Gastrocnemius medialis (tissue), 4 donors: ENCODE results near the gene POLE. TPM values are rescaled to one million over a fixed set of nuclear protein-coding genes. Genes with fewer than 3 reads are reported as not detected.

Experiments
- ATAC-seq, 2 donors: fragments of 150-250 bp; one replicate each; pipeline ENCODE4 v1.9.1; 2016
- DNase-seq, 2 donors: peaks; one replicate each; pipeline ENCODE4 v3.0.0-alpha.2; 2019
- H3K27ac ChIP-seq, 4 donors: fragments of 200-600 bp; sonication (generic); 1 replicate in 1 of 4; 2 replicates in 3 of 4; pipeline ENCODE4 v1.5.1; 2016 to 2018; ENCODE audit warnings: mild to moderate bottlenecking in 2 of 4, moderate library complexity in 1 of 4
- H3K27me3 ChIP-seq, 3 donors: fragments of 200-600 bp; sonication (generic) in 2 of 3; 1 replicate in 1 of 3; 2 replicates in 2 of 3; pipeline versions ENCODE4 v1.5.1 to v1.6.0; 2016 to 2019; ENCODE audit warnings: mild to moderate bottlenecking in 1 of 3, moderate library complexity in 1 of 3
- H3K36me3 ChIP-seq, 2 donors: fragments of 200-600 bp; sonication (generic) in 1 of 2; one replicate each; pipeline ENCODE4 v1.5.1; 2017 to 2018
- H3K4me1 ChIP-seq, 2 donors: fragments of 200-600 bp; sonication (generic) in 1 of 2; one replicate each; pipeline ENCODE4 v1.5.1; 2016 to 2017; ENCODE audit warnings: mild to moderate bottlenecking in 2 of 2
- H3K4me3 ChIP-seq, 4 donors: fragments of 200-600 bp; sonication (generic) in 3 of 4; 1 replicate in 1 of 4; 2 replicates in 3 of 4; pipeline ENCODE4 v1.5.1; 2016 to 2019; ENCODE audit warnings: mild to moderate bottlenecking in 2 of 4
- H3K9me3 ChIP-seq, 3 donors: fragments of 200-600 bp; sonication (generic) in 2 of 3; 1 replicate in 1 of 3; 2 replicates in 2 of 3; pipeline ENCODE4 v1.5.1; 2016 to 2019
- POLR2A ChIP-seq, 2 donors: fragments of 450-650 bp; IDR thresholded peaks; one replicate each; pipeline ENCODE4 v1.6.1; 2017; ENCODE audit warnings: antibody characterized with exemption in 2 of 2, mild to moderate bottlenecking in 2 of 2, moderate library complexity in 2 of 2
- in situ Hi-C, 4 donors: fragments of 200-750 bp; cut with MboI; loops; one replicate each; pipeline versions ENCODE4 v1.15.0 to v1.8.0; 2017; ENCODE audit warnings: low sequenced_read_pairs in 4 of 4
- intact Hi-C: fragments of 100-400 bp; cut with DNase I; formaldehyde crosslinking; loops from one replicate; pipeline ENCODE4 v1.15.1; 2023; ENCODE audit warnings: low total_unique reads
- total RNA-seq, 4 donors: library from RNA; depleted of rRNA; stranded (reverse); fragments of >200 nt; gene quantifications; one replicate each; pipeline versions ENCODE4 v1.1.0 to v1.2.3, GENCODE V29; 2016
- TF ChIP-seq, protein P1 (sequence below), 5 experiments: fragments of 450-650 bp in 3 of 5; fragments of 200-600 bp in 2 of 5; sonication (generic) in 2 of 5; IDR thresholded peaks in 4 of 5; conservative IDR thresholded peaks in 1 of 5; 1 replicate in 4 of 5; 2 replicates in 1 of 5; pipeline ENCODE4 v1.5.1; 2016 to 2019; ENCODE audit warnings: antibody characterized with exemption in 5 of 5, mild to moderate bottlenecking in 3 of 5, moderate library complexity in 3 of 5

Gene POLE
- total RNA-seq, 4 donors from 2014 or later = 7.1 to 18.7 (median 11.1) TPM

GRCh38 chr12:132728502-132728901 is 41.4 kb upstream of the POLE start:
- TF ChIP-seq, protein P1, sequence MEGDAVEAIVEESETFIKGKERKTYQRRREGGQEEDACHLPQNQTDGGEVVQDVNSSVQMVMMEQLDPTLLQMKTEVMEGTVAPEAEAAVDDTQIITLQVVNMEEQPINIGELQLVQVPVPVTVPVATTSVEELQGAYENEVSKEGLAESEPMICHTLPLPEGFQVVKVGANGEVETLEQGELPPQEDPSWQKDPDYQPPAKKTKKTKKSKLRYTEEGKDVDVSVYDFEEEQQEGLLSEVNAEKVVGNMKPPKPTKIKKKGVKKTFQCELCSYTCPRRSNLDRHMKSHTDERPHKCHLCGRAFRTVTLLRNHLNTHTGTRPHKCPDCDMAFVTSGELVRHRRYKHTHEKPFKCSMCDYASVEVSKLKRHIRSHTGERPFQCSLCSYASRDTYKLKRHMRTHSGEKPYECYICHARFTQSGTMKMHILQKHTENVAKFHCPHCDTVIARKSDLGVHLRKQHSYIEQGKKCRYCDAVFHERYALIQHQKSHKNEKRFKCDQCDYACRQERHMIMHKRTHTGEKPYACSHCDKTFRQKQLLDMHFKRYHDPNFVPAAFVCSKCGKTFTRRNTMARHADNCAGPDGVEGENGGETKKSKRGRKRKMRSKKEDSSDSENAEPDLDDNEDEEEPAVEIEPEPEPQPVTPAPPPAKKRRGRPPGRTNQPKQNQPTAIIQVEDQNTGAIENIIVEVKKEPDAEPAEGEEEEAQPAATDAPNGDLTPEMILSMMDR (IDR thresholded peaks at IDR 0.05 in 4 of 5, conservative IDR thresholded peaks at IDR 0.05 in 1 of 5) = no peak
- TF ChIP-seq POLR2A (IDR thresholded peaks at IDR 0.05) = no peak
- DNase-seq = no peak
- Histone ChIP-seq H3K4me1 (no peaks in the 10 kb centered on the region), H3K27ac (no peak overlapping the region), H3K4me3 (no peak overlapping the region), H3K9me3 (no peaks in the 10 kb centered on the region), H3K27me3 (no peaks in the 10 kb centered on the region), H3K36me3 (peaks cover 0 to 79% of the 10 kb centered on the region in 2 donors)
- in situ Hi-C loops (no loop called here), intact Hi-C loops (no loop called here)
- ATAC-seq = no peak

- Histone ChIP-seq H3K36me3 (peaks cover 0 to 73% of the 10 kb centered on the region in 2 donors), H3K4me1 (no peaks in the 10 kb centered on the region), H3K9me3 (no peaks in the 10 kb centered on the region), H3K4me3 (no peak overlapping the region), H3K27ac (no peak overlapping the region), H3K27me3 (no peaks in the 10 kb centered on the region)
- ATAC-seq (no peak), DNase-seq (no peak)
- in situ Hi-C loops (no loop called here), intact Hi-C loops (no loop called here)
- TF ChIP-seq POLR2A (IDR thresholded peaks at IDR 0.05) = no peak
- TF ChIP-seq, protein P1 (IDR thresholded peaks at IDR 0.05 in 4 of 5, conservative IDR thresholded peaks at IDR 0.05 in 1 of 5) = no peak
Measured at GRCh38 chr12:132727091-132727794, 40.1 kb upstream of the POLE start.

- in situ Hi-C loops = no loop called here
- DNase-seq = no peak
Measured at GRCh38 chr12:132726386-132726785, 39.2 kb upstream of the POLE start.

GRCh38 chr12:132724506-132725241 is 37.5 kb upstream of the POLE start:
- no peak for TF ChIP-seq POLR2A (IDR thresholded peaks at IDR 0.05)
- TF ChIP-seq, protein P1 (IDR thresholded peaks at IDR 0.05 in 4 of 5, conservative IDR thresholded peaks at IDR 0.05 in 1 of 5) = no peak
- no peak for DNase-seq
- H3K36me3 ChIP-seq = peaks cover 0 to 78% of the 10 kb centered on the region in 2 donors

More at GRCh38 chr12:132726386-132726785, 39.2 kb upstream of the POLE start:
- Histone ChIP-seq H3K36me3 (peaks cover 0 to 72% of the 10 kb centered on the region in 2 donors), H3K27ac (no peak overlapping the region), H3K27me3 (no peaks in the 10 kb centered on the region), H3K4me1 (no peaks in the 10 kb centered on the region), H3K9me3 (no peaks in the 10 kb centered on the region), H3K4me3 (no peak overlapping the region)
- intact Hi-C loops = no loop called here
- no peak for ATAC-seq
- TF ChIP-seq, protein P1 (IDR thresholded peaks at IDR 0.05 in 4 of 5, conservative IDR thresholded peaks at IDR 0.05 in 1 of 5) = no peak
- TF ChIP-seq POLR2A (IDR thresholded peaks at IDR 0.05) = no peak

More at GRCh38 chr12:132724506-132725241, 37.5 kb upstream of the POLE start:
- Histone ChIP-seq H3K4me3 (no peak overlapping the region), H3K9me3 (no peaks in the 10 kb centered on the region), H3K27me3 (no peaks in the 10 kb centered on the region), H3K4me1 (no peaks in the 10 kb centered on the region), H3K27ac (no peak overlapping the region)
- no peak for ATAC-seq
- intact Hi-C loops (no loop called here), in situ Hi-C loops (no loop called here)
